Measurements from ENCODE around the gene IRF6.

The IRF6 gene

GRCh38 chr1:209780268-209780667 is 25.7 kb downstream of the IRF6 start:
- Histone ChIP-seq H3K9ac (ENCODE audit: low read length) (no peak overlapping the region), H3K36me3 (ENCODE audit: control insufficient read depth, insufficient read depth, low read length) (peaks cover 3% of the 10 kb centered on the region), H3K27me3 (ENCODE audit: control insufficient read depth, insufficient read depth, low read length) (no peaks in the 10 kb centered on the region), H3K4me1 (ENCODE audit: control insufficient read depth, insufficient read depth, low read length) (peaks cover 13% of the 10 kb centered on the region), H3K4me3 (ENCODE audit: low read length) (no peak overlapping the region), H3K27ac (ENCODE audit: low read depth, low read length) (no peak overlapping the region)

- Histone ChIP-seq H3K36me3 (ENCODE audit: control insufficient read depth, insufficient read depth, low read length) (peaks cover 3% of the 10 kb centered on the region), H3K9ac (ENCODE audit: low read length) (no peak overlapping the region), H3K27me3 (ENCODE audit: control insufficient read depth, insufficient read depth, low read length) (no peaks in the 10 kb centered on the region), H3K4me3 (ENCODE audit: low read length) (no peak overlapping the region), H3K4me1 (ENCODE audit: control insufficient read depth, insufficient read depth, low read length) (no peaks in the 10 kb centered on the region), H3K27ac (ENCODE audit: low read depth, low read length) (no peak overlapping the region)
These were observed 27.8 kb downstream of the IRF6 start for GRCh38 chr1:209778102-209778501.

GRCh38 chr1:209777587-209777986 is 28.4 kb downstream of the IRF6 start:
- H3K4me1 ChIP-seq (ENCODE audit: control insufficient read depth, insufficient read depth, low read length), result no peaks in the 10 kb centered on the region
- H3K9ac ChIP-seq (ENCODE audit: low read length), result no peak overlapping the region
- H3K36me3 ChIP-seq (ENCODE audit: control insufficient read depth, insufficient read depth, low read length), result peaks cover 3% of the 10 kb centered on the region
- H3K27me3 ChIP-seq (ENCODE audit: control insufficient read depth, insufficient read depth, low read length), result no peaks in the 10 kb centered on the region
- no peak overlapping the region for H3K4me3 ChIP-seq (ENCODE audit: low read length)
- H3K27ac ChIP-seq (ENCODE audit: low read depth, low read length), result no peak overlapping the region

DNA sequence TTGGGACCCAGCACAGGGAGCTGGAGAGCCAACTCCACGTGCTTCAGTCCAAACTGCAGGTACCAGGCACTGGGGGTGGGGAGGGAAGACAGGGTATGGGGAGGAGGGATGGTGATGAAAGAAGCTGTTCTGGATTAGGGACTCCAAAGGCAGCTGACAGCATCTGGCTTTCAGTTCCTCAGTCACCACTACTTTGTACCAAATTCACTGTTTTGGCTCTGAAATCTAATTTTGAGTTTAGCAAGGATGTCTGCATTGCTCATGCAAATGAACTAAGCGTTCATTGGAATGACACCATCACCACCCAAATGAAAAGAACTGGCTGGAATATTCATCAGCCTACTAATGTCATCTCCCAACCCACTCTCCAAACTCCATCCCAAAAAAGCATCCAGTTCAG is 30.3 kb downstream of the IRF6 start:
- no peaks in the 10 kb centered on the region for H3K4me1 ChIP-seq (ENCODE audit: control insufficient read depth, insufficient read depth, low read length)
- no peak overlapping the region for H3K9ac ChIP-seq (ENCODE audit: low read length)
- no peak overlapping the region for H3K4me3 ChIP-seq (ENCODE audit: low read length)
- H3K36me3 ChIP-seq (ENCODE audit: control insufficient read depth, insufficient read depth, low read length), result peaks cover 3% of the 10 kb centered on the region
- no peak overlapping the region for H3K27ac ChIP-seq (ENCODE audit: low read depth, low read length)
- no peaks in the 10 kb centered on the region for H3K27me3 ChIP-seq (ENCODE audit: control insufficient read depth, insufficient read depth, low read length)

GRCh38 chr1:209774592-209774991 is 31.4 kb downstream of the IRF6 start:
- peaks cover 9% of the 10 kb centered on the region for H3K4me1 ChIP-seq (ENCODE audit: control insufficient read depth, insufficient read depth, low read length)
- H3K27me3 ChIP-seq (ENCODE audit: control insufficient read depth, insufficient read depth, low read length), result no peaks in the 10 kb centered on the region
- H3K4me3 ChIP-seq (ENCODE audit: low read length), result no peak overlapping the region
- H3K27ac ChIP-seq (ENCODE audit: low read depth, low read length), result no peak overlapping the region
- no peak overlapping the region for H3K9ac ChIP-seq (ENCODE audit: low read length)
- H3K36me3 ChIP-seq (ENCODE audit: control insufficient read depth, insufficient read depth, low read length), result peaks cover 3% of the 10 kb centered on the region

GRCh38 chr1:209772126-209772525 is 33.8 kb downstream of the IRF6 start:
- Histone ChIP-seq H3K36me3 (ENCODE audit: control insufficient read depth, insufficient read depth, low read length) (no peaks in the 10 kb centered on the region), H3K4me1 (ENCODE audit: control insufficient read depth, insufficient read depth, low read length) (peaks cover 18% of the 10 kb centered on the region), H3K4me3 (ENCODE audit: low read length) (no peak overlapping the region), H3K27ac (ENCODE audit: low read depth, low read length) (no peak overlapping the region), H3K9ac (ENCODE audit: low read length) (no peak overlapping the region), H3K27me3 (ENCODE audit: control insufficient read depth, insufficient read depth, low read length) (no peaks in the 10 kb centered on the region)

- no peak overlapping the region for H3K9ac ChIP-seq (ENCODE audit: low read length)
- H3K27me3 ChIP-seq (ENCODE audit: control insufficient read depth, insufficient read depth, low read length), result no peaks in the 10 kb centered on the region
- no peak overlapping the region for H3K27ac ChIP-seq (ENCODE audit: low read depth, low read length)
- no peaks in the 10 kb centered on the region for H3K36me3 ChIP-seq (ENCODE audit: control insufficient read depth, insufficient read depth, low read length)
- peaks cover 18% of the 10 kb centered on the region for H3K4me1 ChIP-seq (ENCODE audit: control insufficient read depth, insufficient read depth, low read length)
- H3K4me3 ChIP-seq (ENCODE audit: low read length), result peak overlapping the region; percentile 55
These were observed 35.1 kb downstream of the IRF6 start for GRCh38 chr1:209770636-209771415.

GRCh38 chr1:209769971-209770370 is 36.0 kb downstream of the IRF6 start:
- H3K4me3 ChIP-seq (ENCODE audit: low read length), result peak overlapping the region; percentile 55
- H3K36me3 ChIP-seq (ENCODE audit: control insufficient read depth, insufficient read depth, low read length), result no peaks in the 10 kb centered on the region
- no peak overlapping the region for H3K9ac ChIP-seq (ENCODE audit: low read length)
- no peaks in the 10 kb centered on the region for H3K27me3 ChIP-seq (ENCODE audit: control insufficient read depth, insufficient read depth, low read length)
- peaks cover 18% of the 10 kb centered on the region for H3K4me1 ChIP-seq (ENCODE audit: control insufficient read depth, insufficient read depth, low read length)
- H3K27ac ChIP-seq (ENCODE audit: low read depth, low read length), result peak overlapping the region; percentile 81

DNA sequence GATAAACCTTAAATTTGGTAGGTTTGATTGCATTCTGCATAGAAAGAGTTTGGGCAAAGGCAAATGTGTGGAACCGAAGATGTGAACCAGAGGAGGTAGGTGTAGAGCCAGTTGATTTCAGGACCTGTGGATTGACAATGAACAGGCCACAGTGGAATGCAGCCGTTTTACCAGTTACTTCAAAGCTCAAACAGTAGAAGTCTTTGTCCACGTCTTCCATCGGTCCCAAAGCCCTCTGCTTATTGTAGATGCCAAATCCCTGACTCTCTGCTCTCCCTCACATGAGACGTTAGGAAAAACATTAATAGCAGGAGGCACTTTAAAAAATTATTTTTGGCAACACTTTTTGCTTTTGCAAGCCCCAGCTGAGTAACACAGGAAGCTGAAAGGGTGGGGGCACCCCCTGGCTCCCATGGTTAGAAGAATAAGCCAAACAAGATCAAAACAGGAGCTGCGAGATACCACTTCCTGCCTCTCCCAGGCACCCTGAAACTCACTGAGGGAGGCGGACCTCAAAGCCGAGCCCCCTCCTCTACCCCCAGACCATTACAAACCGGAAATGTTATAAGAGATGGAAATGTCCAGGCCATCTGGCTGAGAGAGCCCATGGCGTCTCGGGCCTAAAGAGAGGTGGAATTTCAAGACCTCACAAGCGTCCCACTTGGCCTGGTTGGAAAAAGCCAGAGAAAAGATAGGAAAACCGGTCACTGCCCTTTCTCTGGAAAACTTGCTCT is 36.6 kb downstream of the IRF6 start:
- H3K9ac ChIP-seq (ENCODE audit: low read length), result no peak overlapping the region
- H3K4me1 ChIP-seq (ENCODE audit: control insufficient read depth, insufficient read depth, low read length), result peaks cover 18% of the 10 kb centered on the region
- H3K27me3 ChIP-seq (ENCODE audit: control insufficient read depth, insufficient read depth, low read length), result no peaks in the 10 kb centered on the region
- H3K4me3 ChIP-seq (ENCODE audit: low read length), result peak overlapping the region; percentile 55
- peak overlapping the region; percentile 81 for H3K27ac ChIP-seq (ENCODE audit: low read depth, low read length)
- no peaks in the 10 kb centered on the region for H3K36me3 ChIP-seq (ENCODE audit: control insufficient read depth, insufficient read depth, low read length)

DNA sequence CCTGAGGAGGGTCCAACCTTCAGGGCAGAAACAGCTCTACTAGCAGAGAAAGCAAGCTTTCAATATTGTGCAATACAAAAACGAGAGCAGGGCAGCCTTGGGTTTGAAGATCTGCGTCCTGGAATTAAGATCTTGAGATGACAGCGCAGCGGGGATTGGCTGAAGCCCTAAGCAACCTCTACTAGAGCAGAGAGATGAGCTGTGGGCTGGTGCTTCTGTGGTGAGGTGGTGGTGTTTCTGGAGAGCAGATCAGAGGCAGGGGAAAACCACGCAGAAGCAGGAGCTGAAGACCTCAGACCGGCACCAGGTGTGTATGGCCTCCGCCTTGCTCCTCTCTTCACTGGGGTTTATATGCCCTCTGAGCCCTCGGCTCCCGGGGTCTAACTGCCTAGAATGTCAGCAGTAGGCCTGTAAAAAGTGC is 37.6 kb downstream of the IRF6 start:
- Histone ChIP-seq H3K27me3 (ENCODE audit: control insufficient read depth, insufficient read depth, low read length) (no peaks in the 10 kb centered on the region), H3K36me3 (ENCODE audit: control insufficient read depth, insufficient read depth, low read length) (no peaks in the 10 kb centered on the region), H3K27ac (ENCODE audit: low read depth, low read length) (peak overlapping the region; percentile 81), H3K4me1 (ENCODE audit: control insufficient read depth, insufficient read depth, low read length) (peaks cover 18% of the 10 kb centered on the region), H3K4me3 (ENCODE audit: low read length) (peak overlapping the region; percentile 55), H3K9ac (ENCODE audit: low read length) (no peak overlapping the region)

GRCh38 chr1:209767706-209768105 is 38.2 kb downstream of the IRF6 start:
- Histone ChIP-seq H3K9ac (ENCODE audit: low read length) (no peak overlapping the region), H3K4me3 (ENCODE audit: low read length) (no peak overlapping the region), H3K27ac (ENCODE audit: low read depth, low read length) (no peak overlapping the region), H3K27me3 (ENCODE audit: control insufficient read depth, insufficient read depth, low read length) (no peaks in the 10 kb centered on the region), H3K4me1 (ENCODE audit: control insufficient read depth, insufficient read depth, low read length) (peaks cover 18% of the 10 kb centered on the region), H3K36me3 (ENCODE audit: control insufficient read depth, insufficient read depth, low read length) (no peaks in the 10 kb centered on the region)

DNA sequence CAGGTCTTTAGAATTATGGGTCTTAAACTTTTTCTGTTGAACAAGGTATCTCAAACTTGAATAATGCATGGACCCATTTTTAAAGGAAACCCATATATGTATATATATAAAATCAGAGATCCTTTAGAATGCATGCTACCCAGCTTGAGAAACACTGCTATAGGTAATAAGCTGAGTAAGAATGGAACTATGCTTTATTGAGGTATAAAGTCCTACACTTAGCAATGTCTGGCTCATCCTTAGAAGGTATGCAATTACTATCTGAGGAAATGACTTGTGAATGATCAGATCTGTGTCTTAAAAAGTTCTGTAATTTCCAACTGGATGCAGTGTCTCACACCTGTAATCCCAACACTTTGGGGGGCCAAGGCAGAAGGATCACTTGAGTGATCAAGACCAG is 38.8 kb downstream of the IRF6 start:
- Histone ChIP-seq H3K36me3 (ENCODE audit: control insufficient read depth, insufficient read depth, low read length) (no peaks in the 10 kb centered on the region), H3K27ac (ENCODE audit: low read depth, low read length) (no peak overlapping the region), H3K9ac (ENCODE audit: low read length) (no peak overlapping the region), H3K27me3 (ENCODE audit: control insufficient read depth, insufficient read depth, low read length) (no peaks in the 10 kb centered on the region), H3K4me3 (ENCODE audit: low read length) (no peak overlapping the region), H3K4me1 (ENCODE audit: control insufficient read depth, insufficient read depth, low read length) (peaks cover 18% of the 10 kb centered on the region)

GRCh38 chr1:209766051-209766450 is 39.9 kb downstream of the IRF6 start:
- H3K27ac ChIP-seq (ENCODE audit: low read depth, low read length), result no peak overlapping the region
- no peaks in the 10 kb centered on the region for H3K36me3 ChIP-seq (ENCODE audit: control insufficient read depth, insufficient read depth, low read length)
- peaks cover 18% of the 10 kb centered on the region for H3K4me1 ChIP-seq (ENCODE audit: control insufficient read depth, insufficient read depth, low read length)
- no peak overlapping the region for H3K4me3 ChIP-seq (ENCODE audit: low read length)
- no peak overlapping the region for H3K9ac ChIP-seq (ENCODE audit: low read length)
- no peaks in the 10 kb centered on the region for H3K27me3 ChIP-seq (ENCODE audit: control insufficient read depth, insufficient read depth, low read length)

Data from rectal smooth muscle tissue (tissue), 1 donor.